HG03045 (cell line): ENCODE measurements around the gene INTS3.
"Not testable (repeated sequence)": the region's sequence is repeated elsewhere in the genome, so short reads cannot be mapped to it uniquely, and the experiment has no call there.

Experiments
- ATAC-seq: cut with Tn5 transposase; IDR thresholded peaks from one replicate; pipeline ENCODE4 v1.9.1; 2021; ENCODE audit warnings: mild to moderate bottlenecking, moderate library complexity; ENCODE audit not compliant: unreplicated experiment

The INTS3 gene

DNA sequence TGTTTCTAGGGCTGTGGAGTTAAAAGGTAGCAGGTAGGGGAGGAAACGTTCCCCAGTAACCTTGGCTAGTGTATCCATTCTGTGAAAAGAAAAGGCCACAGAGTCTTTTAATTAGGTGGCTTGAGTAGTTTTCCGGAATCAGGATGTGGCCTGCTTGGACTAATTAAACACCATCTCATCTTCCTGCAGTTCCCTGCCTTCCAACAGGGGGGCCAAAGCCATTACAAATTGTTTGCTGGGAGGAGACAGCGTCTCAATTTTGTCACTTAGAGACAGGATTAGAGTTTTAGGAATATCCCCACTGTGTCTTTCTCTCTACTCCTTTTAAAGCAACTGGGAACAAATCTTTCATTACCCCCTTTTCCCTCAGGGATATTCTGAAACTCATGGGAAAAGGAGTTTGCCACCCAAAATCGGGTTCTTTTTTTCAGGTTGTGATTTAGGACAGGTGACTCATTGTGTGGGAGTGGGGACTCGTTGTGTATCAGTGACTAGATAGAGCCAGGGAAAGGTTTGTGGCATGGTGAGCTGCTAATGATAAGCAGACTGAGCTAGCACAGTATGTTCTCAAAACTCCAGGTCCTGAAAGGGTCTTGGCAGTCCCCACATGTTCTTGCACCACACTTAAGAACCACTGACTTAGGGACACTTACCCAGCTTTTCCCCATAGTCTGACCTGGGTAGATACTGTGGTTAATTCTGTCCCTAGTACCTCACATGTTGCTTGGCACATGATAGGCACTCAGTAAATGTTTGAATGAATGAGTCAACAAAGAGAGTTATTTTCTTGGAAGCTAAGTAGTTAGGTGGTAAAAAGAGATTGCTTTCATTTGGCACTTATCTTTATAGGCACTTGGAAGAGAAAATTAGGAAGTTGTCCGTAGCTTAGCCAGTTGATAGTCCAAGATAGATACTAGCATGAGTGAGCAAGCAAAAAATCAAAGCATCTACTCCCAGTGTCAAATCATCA lies 22.5 kb downstream of the INTS3 start:
- no peak for ATAC-seq

DNA sequence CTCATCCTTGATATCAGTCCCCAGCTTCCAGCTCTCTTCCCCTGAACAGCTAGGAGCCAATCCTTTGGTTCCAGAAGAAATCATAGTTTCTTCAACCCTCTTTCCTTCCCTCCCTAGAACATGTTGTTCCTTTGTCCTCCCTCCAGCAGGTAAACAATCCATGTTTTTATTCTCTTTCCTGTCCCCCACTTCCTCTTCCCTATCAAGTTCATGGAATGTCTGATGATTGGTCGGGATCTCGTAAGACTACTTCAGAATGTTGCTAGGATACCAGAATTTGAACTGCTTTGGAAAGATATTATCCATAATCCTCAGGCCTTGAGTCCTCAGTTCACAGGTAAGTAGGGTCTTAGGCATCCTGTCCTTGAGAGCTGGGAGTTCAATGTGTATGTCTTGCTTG lies 24.2 kb downstream of the INTS3 start:
- no peak for ATAC-seq

DNA sequence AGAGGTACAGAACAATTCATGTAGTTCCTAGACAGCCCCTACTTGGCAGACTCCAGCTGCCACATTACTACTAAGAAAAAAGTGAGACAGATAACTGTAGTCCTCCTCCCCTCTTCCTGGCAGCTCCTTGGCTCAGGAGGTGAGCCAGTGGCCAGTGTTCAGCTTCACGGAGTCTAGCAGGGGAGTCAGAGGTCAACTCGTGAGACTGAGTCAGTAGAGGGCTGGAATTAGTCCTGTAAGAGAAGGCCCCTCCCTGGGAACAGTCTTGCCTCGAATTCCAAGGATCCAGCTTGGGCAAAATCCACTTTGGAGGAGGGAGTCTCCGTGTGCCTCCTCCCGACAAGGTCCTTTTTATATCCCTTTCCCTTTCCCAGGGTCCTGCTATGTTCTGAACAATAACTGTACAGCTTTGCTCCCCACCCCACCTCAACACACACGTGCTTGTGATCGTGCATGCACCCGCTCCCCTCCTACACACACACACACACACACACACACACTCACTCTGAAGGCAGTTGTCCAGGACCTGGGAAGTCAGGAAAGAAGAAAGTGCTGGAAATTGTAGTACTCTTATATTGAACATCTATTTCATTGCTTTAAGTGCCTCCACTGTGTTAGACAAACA lies 24.8 kb downstream of the INTS3 start:
- ATAC-seq = no peak

DNA sequence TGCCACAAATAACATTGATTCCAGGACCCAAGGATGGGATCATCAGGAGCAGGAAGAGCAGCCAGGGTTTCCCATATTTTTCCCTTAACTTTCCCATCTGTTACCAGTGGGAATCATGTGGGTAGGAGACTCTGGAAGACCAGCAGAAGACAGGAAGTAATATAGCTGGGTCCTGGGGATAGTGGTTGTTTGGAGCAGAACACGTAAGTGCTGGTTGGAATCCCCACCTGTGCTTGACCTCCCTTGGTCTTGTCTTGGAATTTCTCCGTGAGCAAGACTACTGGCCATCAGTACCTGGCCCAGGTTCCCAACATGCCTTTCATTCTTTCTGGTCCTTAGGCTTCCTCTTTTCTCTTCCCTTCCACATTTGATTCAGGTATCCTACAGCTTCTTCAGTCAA lies 26.4 kb downstream of the INTS3 start:
- ATAC-seq = no peak

DNA sequence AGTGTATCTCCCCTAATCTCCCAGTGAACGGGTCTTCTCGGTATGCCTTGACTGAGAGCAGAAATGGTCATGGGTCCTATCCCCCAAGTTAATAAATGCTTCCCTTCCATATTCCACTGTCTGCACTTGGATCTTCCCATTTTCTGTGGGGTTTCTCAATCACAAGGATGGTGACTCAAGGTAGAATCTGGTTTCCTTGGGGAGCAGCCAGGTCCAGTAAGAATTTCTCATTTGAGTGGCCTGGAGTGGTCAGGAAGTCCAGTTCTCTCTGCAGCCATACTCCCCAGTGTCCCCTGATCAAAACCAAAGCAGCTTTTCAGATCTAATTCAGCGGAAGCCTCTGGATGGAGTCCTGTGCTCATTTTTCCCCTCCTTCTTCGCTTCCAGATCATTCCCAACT lies 32.6 kb downstream of the INTS3 start:
- ATAC-seq = no peak

DNA sequence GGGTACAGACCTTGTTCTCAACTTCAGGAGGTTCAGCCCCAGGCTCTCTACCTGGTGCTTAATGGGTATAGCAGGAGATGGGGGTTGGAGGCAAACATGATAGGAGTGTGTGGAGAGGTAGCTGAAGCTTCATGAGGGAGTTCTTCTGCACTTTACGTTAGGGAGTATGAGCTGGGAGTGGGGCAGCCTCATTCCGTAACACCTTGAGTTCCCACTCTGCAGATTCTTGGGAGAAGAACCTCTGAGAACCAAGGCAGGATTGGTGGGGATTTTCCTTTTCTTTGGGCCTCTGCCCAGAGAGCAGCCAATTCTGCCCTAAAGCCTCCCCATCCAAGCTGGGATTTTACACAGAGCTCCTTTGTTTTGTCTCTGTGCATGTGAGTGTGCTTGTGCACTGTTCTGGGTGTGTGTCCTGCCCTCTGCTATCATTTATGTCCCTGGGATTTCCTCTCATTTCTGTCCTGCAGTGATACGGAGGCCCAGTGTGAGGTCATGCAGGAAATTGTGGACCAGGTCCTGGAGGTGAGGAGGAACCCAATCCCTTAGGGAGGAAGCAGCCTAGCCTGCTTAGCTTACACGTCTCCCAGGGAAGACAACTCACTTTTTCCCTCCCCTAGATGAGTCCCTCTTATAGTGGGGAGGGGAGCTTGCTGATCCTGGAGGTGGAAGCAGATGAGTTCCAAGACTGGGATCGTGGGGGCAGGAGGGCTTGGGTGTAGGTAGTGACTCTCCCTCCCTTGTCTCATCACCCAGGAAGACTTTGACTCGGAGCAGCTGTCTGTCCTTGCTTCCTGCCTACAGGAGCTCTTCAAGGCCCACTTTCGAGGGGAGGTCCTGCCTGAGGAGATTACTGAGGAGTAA lies 35.7 kb downstream of the INTS3 start:
- no peak for ATAC-seq

DNA sequence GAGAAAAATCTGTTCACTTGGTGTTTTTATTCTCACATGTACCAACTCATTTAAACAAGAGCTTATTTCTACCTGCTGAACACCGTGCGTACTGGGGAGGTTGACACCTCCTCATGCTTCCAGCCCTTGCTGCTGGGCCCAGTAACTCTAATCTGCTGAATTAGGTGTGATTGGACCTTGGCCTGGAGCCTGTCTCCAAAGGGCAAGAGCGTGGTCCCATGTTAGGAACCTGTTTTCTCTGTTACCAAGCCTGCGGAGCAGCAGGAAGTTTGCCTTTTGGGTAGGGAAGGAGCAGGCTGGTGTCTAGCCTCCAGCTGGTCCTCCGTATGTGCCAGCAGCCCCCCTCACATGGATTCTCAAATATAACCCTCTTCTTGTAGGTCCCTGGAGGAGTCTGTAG lies 36.5 kb downstream of the INTS3 start:
- no peak for ATAC-seq

DNA sequence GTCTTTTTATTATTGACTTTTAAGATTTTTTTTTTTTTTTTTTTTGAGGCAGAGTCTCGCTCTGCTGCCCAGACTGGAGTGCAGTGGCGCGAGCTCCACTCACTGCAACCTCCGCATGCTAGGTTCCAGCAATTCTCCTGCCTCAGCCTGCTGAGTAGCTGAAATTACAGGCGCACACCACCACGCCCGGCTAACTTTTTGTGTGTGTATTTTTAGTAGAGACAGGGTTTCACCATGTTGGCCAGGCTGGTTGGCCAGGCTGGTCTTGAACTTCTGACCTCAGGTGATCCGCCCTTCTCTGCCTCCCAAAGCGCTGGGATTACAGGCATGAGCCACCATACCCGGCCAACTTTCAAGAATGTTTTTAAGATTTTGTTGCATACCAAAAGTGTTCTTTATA lies 38.8 kb downstream of the INTS3 start:
- not testable (repeated sequence) for ATAC-seq

DNA sequence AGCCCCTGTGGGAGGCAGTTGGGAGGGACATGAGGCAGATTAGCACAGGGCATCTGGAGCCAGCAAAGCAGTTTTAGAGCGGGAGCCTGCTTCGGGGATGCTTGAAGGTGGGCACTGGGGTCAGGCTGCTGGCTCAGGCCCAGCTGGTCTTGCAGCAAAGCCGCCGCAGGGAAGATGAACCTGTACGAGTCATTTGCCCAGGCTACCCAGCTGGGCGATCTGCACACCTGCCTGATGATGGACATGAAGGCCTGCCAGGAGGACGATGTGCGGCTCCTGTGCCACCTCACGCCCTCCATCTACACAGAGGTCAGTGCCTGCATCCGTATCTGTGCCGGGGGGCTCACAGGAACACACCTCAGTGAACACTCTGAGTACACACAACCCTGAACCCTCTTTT lies 39.7 kb downstream of the INTS3 start:
- ATAC-seq = no peak

DNA sequence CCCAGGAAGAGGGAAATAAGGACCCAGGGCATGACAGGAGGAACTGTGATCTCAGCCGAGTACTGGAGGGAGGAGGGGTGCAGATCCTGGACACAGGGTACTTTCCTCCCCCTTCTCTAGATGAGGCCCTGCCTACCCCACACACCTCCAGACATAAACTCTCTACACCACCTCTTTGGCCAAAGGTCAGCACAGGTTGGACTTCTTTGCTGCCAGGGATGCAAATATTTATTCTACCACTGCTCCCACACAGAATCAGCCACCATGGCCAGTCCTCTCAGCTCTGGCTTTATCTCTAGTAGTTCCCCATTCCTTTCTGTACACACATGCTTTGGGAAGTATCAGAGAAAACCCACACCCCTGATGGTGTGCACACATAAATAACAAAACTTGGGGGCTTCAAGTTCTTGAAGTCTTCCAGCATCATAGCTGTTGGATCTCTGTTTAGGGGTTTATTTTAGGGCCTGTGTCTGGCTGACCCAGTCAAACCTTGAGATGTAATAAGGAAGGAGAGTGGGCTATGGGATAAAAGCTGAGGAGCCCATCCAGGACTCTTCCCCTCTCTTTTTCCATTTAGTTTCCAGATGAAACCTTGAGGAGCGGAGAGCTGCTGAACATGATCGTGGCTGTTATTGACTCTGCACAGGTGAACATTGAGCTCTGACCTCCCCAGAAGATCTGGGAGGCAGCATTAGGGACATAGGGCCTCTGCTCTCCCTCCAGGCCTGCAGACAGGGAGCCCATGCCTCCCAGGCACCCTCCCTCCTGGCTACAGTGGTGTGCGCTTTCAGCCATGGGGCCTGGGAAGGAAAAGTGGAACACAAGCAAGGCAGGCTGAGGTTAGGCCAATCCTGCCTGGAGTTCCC lies 40.7 kb downstream of the INTS3 start:
- no peak for ATAC-seq

DNA sequence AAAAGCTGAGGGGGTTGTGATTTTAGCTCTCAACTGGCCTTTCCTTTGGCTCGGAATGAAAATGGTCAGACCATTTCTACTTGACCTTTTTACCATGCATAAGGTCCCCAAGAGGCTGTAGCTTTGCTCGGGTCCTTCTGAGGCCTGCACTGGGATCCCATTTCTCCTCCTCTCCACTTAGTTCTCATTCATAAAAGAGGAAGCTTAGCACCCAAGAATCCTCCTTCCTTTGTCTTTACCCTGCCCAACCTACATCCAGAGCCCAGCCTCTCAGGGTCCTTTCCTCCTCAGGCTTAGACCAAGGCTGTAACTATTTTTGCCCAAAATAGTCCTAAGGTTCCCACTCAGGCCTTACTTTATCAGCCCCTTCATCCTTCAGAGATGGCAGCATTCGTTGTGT lies 41.4 kb downstream of the INTS3 start:
- ATAC-seq = no peak

DNA sequence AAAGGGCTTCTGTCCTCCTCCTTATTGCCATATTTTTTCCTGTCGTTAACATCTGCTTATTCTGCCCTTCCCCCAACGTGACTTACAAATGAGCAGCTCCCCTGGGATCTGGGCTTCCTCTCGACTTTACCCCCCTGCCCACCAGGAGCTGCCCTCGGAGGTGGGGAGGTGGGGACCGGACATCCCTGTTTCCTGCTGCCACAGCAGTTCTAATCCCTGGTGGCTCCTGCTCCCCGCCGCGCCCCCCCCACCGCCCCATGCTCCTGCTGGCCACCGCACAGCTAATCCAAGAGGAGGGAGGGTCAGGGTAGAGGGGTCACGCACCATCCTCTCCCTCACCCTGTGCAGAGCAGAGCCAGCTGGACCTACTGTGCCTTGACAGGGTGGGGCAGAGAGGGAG lies 42.9 kb downstream of the INTS3 start:
- no peak for ATAC-seq

DNA sequence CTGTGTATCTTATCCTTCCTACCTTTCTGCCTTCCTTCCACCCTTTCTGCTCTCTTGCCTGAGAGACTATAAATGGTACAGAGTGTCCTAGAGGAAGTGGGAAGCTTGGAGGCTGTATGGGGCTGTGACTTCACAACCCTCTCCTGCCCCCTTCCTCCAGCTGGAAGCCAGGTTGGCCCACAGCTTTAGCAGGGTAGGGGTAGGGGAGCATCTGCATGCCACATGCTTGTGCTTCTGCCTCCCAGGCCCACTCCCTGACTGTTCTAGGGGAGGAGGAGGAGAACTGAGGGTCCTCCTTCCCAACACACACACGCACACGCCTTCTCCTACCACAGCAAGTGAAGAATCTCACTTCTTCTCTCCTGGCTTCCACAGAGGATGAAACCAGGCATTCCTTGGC lies 43.4 kb downstream of the INTS3 start:
- no peak for ATAC-seq

DNA sequence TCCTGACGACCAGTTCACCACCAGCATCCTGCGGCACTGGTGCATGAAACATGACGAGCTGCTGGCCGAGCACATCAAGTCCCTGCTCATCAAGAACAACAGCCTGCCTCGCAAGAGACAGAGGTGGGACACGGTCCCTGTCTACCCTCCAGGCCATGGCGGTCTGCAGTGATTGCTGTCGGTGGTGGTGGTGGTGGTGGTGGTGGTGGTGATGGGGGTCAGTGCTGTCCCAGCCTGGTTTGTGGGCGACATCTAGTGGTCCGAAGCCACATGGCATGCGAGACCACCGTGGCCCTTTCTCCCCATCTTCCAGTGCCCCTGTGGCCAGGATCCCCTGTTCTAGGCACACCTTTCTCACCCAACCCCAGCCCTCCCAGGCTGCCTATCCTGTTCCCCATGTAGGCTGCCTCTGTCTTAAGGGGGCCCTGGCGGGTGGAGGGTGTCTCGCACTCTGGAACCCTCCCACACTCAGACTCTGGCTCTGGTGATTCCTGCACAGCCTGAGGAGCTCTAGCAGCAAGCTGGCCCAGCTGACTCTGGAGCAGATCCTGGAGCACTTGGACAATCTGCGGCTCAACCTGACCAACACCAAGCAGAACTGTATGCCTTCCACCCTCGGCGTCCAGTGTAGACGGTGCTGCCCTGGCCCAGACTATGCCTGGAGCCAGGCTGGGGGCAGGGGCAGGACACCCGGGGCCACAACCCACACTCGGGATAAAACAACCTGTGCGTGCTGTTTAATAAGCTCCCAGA lies 44.2 kb downstream of the INTS3 start:
- no peak for ATAC-seq

DNA sequence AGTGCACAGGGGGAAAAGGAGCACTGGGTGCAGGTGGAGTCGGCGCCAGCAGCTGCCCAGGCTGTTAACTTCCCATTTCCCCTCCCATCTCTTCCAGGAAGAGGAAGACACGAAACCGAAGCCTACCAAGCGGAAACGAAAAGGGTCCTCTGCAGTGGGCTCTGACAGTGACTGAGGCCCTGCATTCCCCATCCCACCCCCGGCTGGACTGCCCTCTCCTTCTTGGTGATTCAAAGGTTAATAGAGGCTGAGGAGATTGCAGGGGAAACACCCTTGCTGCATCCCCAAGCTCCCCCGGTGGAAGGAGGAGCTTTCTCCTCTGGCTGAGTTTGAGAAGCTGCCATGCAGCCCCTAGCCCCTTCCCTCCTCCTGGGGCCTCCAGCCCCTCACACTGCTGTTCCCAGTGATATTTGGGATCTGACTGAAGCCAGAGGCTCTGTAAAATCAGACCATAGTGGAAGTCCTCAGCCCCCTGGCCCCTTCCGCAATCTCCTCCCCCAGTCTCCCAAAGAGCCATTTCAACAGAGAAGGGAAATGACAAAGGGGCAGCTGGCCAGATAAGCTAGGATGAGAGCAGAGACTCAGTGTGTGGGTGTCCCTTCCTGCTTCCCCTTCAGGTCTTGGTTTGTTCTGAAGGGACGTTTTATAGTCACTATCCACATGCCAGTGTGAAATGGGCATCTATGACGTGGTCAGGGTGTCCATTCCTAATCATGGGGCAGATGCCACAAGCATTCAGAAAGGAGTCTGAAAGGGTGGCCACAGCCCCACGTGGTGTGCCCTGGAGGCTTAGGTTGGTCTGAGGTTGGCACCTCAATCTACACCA lies 45.5 kb downstream of the INTS3 start:
- ATAC-seq = no peak

DNA sequence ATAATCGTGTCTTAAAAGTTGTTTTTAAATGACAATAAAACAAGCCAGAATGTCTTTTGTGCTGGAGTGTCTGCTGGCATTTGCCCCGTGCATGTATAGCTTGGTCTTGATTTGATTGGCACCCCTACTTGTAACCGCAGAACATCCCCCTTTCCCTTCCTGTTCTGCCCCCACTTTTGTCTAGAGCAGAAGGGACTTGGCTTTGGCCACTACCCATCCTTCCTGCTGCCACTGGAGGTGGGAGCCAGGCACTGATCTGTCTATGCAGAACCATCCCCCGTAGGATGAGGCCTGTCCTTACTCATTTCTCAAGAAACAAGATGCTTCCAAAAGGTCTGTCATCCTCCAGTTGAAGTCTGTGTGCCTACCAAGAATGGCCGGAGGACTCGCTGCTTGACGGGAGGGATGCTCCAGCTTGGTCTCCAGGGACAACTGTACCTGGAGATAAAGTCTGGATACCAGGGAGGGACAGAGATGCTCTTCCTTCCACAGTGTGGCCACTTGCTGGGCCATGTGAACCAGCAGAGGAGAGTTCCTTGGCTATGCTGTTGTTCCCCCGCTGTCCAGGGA lies 46.3 kb downstream of the INTS3 start:
- no peak for ATAC-seq

DNA sequence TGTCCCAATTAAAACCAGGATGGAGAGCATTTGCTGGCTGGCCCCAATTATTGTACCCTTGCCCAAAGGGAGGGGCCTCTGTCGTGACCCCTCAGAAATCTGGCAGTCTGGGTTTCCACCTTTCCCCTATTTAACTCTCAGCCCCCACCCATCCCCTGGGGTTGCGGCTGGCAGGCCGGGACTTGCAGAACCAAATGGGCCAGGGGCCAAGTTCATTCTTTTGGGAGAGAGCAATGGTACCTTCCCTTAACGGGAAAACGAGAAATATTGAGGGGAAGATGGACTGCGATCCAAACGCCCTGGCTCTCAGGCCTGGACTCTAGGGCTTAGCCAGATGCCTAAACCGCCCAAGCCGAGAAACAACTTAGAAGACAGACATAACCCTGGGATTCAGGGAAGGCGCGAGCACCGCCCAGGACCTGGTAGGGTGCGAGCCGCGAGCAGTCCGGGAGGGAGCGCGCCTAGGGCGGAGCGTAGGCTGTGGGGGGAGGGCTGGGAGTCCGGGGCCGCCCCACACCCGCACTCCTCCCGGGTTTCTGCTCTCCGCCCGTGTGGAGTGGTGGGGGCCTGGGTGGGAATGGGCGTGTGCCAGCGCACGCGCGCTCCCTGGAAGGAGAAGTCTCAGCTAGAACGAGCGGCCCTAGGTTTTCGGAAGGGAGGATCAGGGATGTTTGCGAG lies 47.1 kb downstream of the INTS3 start, which contains the start of gene SLC27A3:
Gene SLC27A3, plus strand, starts transcription at position 628 of the 678 bp plus-strand sequence. CDS start 91 bp downstream, outside the sequence.
- peak; percentile 20 for ATAC-seq
